Uterus (tissue), 4 donors: ENCODE measurements around the gene CCDC57. TPM values are rescaled to one million over a fixed set of nuclear protein-coding genes. Genes with fewer than 3 reads are reported as not detected.

Experiments used
- DNase-seq, 2 donors: peaks; one replicate each; pipeline ENCODE4 v3.0.0-alpha.2; 2019 to 2020
- H3K27ac ChIP-seq, 2 donors: fragments of 200-600 bp; sonication (generic); 1 replicate in 1 of 2; 2 replicates in 1 of 2; pipeline ENCODE4 v1.5.1; 2016 to 2018
- H3K27me3 ChIP-seq, 2 donors: fragments of 200-600 bp; sonication (generic); one replicate each; pipeline ENCODE4 v1.5.1; 2018 to 2019; ENCODE audit warnings: control low read depth in 1 of 2
- H3K36me3 ChIP-seq, 2 donors: fragments of 200-600 bp; sonication (generic); one replicate each; pipeline ENCODE4 v1.5.1; 2019; ENCODE audit warnings: control low read depth in 1 of 2
- H3K4me1 ChIP-seq, 2 donors: fragments of 200-600 bp; sonication (generic); one replicate each; pipeline ENCODE4 v1.5.1; 2018 to 2019; ENCODE audit warnings: control low read depth in 1 of 2
- H3K4me3 ChIP-seq, 2 donors: fragments of 200-600 bp; sonication (generic); 1 replicate in 1 of 2; 2 replicates in 1 of 2; pipeline ENCODE4 v1.5.1; 2018 to 2019; ENCODE audit warnings: mild to moderate bottlenecking in 1 of 2
- H3K9me3 ChIP-seq, 2 donors: fragments of 200-600 bp; sonication (generic); one replicate each; pipeline ENCODE4 v1.5.1; 2019; ENCODE audit warnings: control low read depth in 1 of 2
- POLR2A ChIP-seq, 2 donors: fragments of 450-650 bp; IDR thresholded peaks; one replicate each; pipeline ENCODE4 v1.6.1; 2016; ENCODE audit warnings: antibody characterized with exemption in 2 of 2, mild to moderate bottlenecking in 1 of 2, moderate library complexity in 1 of 2
- intact Hi-C: fragments of 100-400 bp; cut with DNase I; formaldehyde crosslinking; loops from one replicate; pipeline ENCODE4 v1.15.1; 2023; ENCODE audit warnings: low total_unique reads
- total RNA-seq, 4 donors: library from RNA; depleted of rRNA in 3 of 4; stranded (reverse); fragments of >200 nt in 3 of 4; gene quantifications; one replicate each; pipeline versions ENCODE4 v1.1.0 to v1.2.4, GENCODE V29; 2014 to 2023
- TF ChIP-seq, protein P1 (sequence below), 4 experiments: fragments of 200-600 bp in 2 of 4; fragments of 450-650 bp in 2 of 4; sonication (generic) in 2 of 4; IDR thresholded peaks; one replicate each; pipeline ENCODE4 v1.5.1; 2016 to 2019; ENCODE audit warnings: antibody characterized with exemption in 4 of 4, mild to moderate bottlenecking in 2 of 4, moderate library complexity in 1 of 4
- donor health status: DM: yes; HTN: yes; CAD: no.

The CCDC57 gene
- total RNA-seq, 4 donors from 2014 or later: 4.4 to 88.2 (median 17.6) TPM

DNA sequence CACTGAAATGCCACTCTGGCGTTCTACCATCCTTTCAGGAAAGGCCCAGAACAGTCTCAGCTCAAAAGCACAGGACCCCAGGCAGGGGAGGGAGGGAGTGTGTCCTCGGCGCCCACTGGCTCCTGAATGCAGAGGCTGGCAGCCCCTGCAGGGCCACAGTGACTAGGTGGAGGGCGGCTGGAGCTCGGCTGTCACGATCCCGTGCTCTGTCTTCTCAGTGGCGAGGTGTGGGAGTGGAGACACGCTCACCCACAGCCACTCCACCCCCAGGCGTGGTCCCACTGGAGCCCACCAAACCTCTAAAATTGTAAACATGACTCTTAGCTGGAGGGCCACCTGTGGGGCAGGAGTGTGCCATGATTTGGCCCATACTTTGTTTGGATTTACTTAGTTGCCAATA is 98.2 kb downstream of the CCDC57 start:
- Histone ChIP-seq H3K27me3 (no peaks in the 10 kb centered on the region), H3K4me3 (no peak overlapping the region), H3K4me1 (no peaks in the 10 kb centered on the region), H3K9me3 (no peaks in the 10 kb centered on the region), H3K27ac (no peak overlapping the region), H3K36me3 (no peaks in the 10 kb centered on the region)
- no peak for TF ChIP-seq POLR2A (IDR thresholded peaks at IDR 0.05)
- TF ChIP-seq, protein P1, sequence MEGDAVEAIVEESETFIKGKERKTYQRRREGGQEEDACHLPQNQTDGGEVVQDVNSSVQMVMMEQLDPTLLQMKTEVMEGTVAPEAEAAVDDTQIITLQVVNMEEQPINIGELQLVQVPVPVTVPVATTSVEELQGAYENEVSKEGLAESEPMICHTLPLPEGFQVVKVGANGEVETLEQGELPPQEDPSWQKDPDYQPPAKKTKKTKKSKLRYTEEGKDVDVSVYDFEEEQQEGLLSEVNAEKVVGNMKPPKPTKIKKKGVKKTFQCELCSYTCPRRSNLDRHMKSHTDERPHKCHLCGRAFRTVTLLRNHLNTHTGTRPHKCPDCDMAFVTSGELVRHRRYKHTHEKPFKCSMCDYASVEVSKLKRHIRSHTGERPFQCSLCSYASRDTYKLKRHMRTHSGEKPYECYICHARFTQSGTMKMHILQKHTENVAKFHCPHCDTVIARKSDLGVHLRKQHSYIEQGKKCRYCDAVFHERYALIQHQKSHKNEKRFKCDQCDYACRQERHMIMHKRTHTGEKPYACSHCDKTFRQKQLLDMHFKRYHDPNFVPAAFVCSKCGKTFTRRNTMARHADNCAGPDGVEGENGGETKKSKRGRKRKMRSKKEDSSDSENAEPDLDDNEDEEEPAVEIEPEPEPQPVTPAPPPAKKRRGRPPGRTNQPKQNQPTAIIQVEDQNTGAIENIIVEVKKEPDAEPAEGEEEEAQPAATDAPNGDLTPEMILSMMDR (IDR thresholded peaks at IDR 0.05): no peak
- intact Hi-C loops: no loop called here
- no peak for DNase-seq

DNA sequence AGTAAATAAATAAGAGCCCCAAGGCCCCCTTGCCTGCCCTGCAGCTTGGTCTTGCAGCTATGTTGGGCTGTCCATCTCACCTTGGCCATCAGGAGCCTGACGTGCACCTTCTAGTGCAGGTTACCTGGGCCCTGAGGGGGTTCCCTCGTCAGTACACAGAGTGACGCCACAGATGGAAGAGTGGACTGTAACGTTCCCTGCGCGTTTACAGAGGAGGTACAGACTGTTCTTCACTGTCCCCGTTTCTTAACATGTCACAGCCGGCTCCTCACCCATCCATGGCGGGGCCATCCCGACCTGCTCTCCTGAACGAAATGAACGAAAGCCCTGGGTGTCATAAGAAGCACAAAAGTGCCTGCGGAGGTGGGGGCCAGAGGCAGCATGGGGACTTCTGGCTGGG is 98.7 kb downstream of the CCDC57 start:
- Histone ChIP-seq H3K9me3 (no peaks in the 10 kb centered on the region), H3K36me3 (no peaks in the 10 kb centered on the region), H3K4me1 (no peaks in the 10 kb centered on the region), H3K27me3 (no peaks in the 10 kb centered on the region), H3K27ac (no peak overlapping the region), H3K4me3 (no peak overlapping the region)
- DNase-seq: no peak
- TF ChIP-seq, protein P1 (IDR thresholded peaks at IDR 0.05): no peak
- no peak for TF ChIP-seq POLR2A (IDR thresholded peaks at IDR 0.05)
- intact Hi-C loops: no loop called here

DNA sequence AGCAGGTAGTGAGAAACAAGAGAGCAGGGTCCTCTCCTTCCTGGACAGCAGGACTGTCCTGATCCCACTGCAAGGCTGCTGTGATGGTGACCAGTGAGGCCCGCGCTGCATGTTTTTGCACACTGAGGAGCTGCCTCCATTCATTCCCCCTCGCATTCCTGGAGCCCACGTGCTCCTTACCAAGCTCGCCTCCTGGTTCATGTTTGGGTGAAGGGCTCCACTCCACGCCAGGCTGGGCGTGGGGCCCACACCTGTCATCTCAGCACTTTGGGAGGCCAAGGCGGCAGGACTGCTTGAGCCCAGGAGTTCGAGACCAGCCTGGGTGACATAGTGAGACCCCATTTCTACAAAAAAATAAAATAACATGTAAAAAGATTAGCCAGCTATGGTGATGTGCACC is 99.2 kb downstream of the CCDC57 start:
- Histone ChIP-seq H3K27ac (no peak overlapping the region), H3K36me3 (no peaks in the 10 kb centered on the region), H3K4me1 (no peaks in the 10 kb centered on the region), H3K27me3 (no peaks in the 10 kb centered on the region), H3K4me3 (no peak overlapping the region), H3K9me3 (no peaks in the 10 kb centered on the region)
- TF ChIP-seq, protein P1 (IDR thresholded peaks at IDR 0.05): no peak
- no peak for TF ChIP-seq POLR2A (IDR thresholded peaks at IDR 0.05)
- intact Hi-C loops: no loop called here
- no peak for DNase-seq

DNA sequence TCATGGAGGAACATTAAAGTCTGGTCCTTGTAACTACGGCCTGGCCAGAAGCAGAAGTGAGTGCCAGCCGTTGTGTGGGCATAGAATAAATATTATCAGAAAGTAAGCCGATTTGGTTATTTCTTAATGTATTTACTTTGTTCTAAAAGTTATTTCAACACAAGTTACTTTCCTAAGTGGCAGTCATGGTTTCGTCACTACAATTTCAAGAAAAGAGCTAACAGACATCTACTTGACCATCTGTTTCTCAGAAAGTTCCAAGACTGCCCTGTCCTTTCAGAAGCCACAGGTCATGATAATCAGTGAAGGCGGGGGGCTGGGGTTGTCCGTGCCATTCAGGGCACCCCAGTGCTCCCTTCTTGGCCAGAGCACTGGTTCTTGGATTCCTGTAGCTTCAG is 99.7 kb downstream of the CCDC57 start:
- DNase-seq: no peak
- intact Hi-C loops: no loop called here
- TF ChIP-seq, protein P1 (IDR thresholded peaks at IDR 0.05): no peak
- no peak for TF ChIP-seq POLR2A (IDR thresholded peaks at IDR 0.05)
- H3K27me3 ChIP-seq: no peaks in the 10 kb centered on the region
- H3K4me3 ChIP-seq: no peak overlapping the region
- no peak overlapping the region for H3K27ac ChIP-seq
- H3K9me3 ChIP-seq: no peaks in the 10 kb centered on the region
- H3K36me3 ChIP-seq: no peaks in the 10 kb centered on the region
- H3K4me1 ChIP-seq: no peaks in the 10 kb centered on the region

DNA sequence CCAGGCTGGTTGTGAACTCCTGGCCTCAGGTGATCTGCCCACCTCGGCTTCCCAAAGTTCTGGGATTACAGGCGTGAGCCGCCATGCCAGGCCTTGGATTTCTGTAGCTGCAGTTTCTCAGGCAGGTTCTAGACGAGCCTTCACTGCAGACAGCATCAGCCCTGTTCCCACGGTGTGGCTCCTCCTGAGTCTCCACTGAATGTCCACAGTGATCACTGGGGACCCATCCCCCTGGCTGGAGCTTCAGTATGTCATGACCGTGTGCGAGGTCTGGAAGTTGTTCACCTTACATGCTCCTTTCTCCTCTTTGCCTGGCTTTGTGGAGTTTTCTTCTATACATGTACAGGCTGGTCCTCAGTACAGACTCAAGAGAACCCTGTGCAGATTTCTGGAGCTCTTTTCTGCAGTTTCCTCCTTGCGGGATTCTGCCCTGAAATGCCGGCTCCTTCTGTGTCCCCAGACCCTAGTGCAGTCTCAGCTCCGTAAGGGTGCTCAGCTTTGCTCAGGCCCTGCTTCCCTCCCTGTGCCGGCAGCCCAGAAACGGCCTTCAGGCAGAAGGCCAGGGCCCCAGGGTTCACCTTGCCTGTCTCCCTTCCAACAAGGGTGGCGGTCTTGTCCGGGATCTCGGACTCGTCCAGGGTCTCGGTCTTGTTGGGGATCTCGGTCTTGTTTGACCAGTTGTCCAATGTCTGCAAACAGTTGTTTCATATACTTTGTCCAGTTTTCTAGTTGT is 100.3 kb downstream of the CCDC57 start:
- no peak for DNase-seq
- no peaks in the 10 kb centered on the region for H3K36me3 ChIP-seq
- TF ChIP-seq, protein P1 (IDR thresholded peaks at IDR 0.05): no peak
- no peak for TF ChIP-seq POLR2A (IDR thresholded peaks at IDR 0.05)
- intact Hi-C loops: no loop called here
- no peak overlapping the region for H3K4me3 ChIP-seq
- H3K27me3 ChIP-seq: no peaks in the 10 kb centered on the region
- H3K27ac ChIP-seq: no peak overlapping the region
- H3K4me1 ChIP-seq: no peaks in the 10 kb centered on the region
- no peaks in the 10 kb centered on the region for H3K9me3 ChIP-seq
